SU-DHL-6 (cell line): ENCODE data around the gene LRRC4.

Experiments
- H2AFZ ChIP-seq: fragments of 200-600 bp; sonication (generic); 2 replicates; pipeline ENCODE4 v1.6.1; 2014; ENCODE audit warnings: low read depth, mild to moderate bottlenecking, moderate library complexity, mixed read lengths, antibody characterized with exemption, low read length; ENCODE audit not compliant: severe bottlenecking
- H3F3A ChIP-seq: fragments of 200-600 bp; shearing (Covaris generic); 2 replicates; pipeline ENCODE4 v1.6.0; 2016; ENCODE audit warnings: antibody characterized with exemption, mild to moderate bottlenecking; ENCODE audit not compliant: insufficient read depth
- H3K27ac ChIP-seq: fragments of 200-600 bp; sonication (generic); 2 replicates; pipeline ENCODE4 v1.5.1; 2016; ENCODE audit warnings: low read depth, mild to moderate bottlenecking, low read length, moderate library complexity, mixed read lengths
- H3K27me3 ChIP-seq: fragments of 200-600 bp; sonication (generic), shearing (Covaris generic); 2 replicates; pipeline ENCODE4 v1.6.0; 2014; ENCODE audit warnings: mild to moderate bottlenecking, low read length
- H3K36me3 ChIP-seq: fragments of 200-600 bp; sonication (generic); 2 replicates; pipeline ENCODE4 v1.6.1; 2014; ENCODE audit warnings: mild to moderate bottlenecking, low read length, mixed read lengths
- H3K4me2 ChIP-seq: fragments of 300-600, 200-600 bp; shearing (Covaris generic), sonication (generic); 2 replicates; pipeline ENCODE4 v1.6.0; 2014; ENCODE audit warnings: low read length, low read depth, mild to moderate bottlenecking; ENCODE audit not compliant: poor library complexity, severe bottlenecking
- H3K4me3 ChIP-seq: fragments of 200-600 bp; sonication (generic); 2 replicates; pipeline ENCODE4 v1.5.1; 2014; ENCODE audit warnings: antibody characterized with exemption, low read length, mild to moderate bottlenecking, mixed read lengths; ENCODE audit not compliant: insufficient read depth, poor library complexity, severe bottlenecking
- H3K79me2 ChIP-seq: fragments of 200-600 bp; sonication (generic); 2 replicates; pipeline ENCODE4 v1.6.1; 2014; ENCODE audit warnings: mild to moderate bottlenecking, low read length, moderate library complexity; ENCODE audit not compliant: insufficient read depth
- H3K9ac ChIP-seq: fragments of 200-600 bp; sonication (generic); 2 replicates; pipeline ENCODE4 v1.7.0; 2014; ENCODE audit warnings: mild to moderate bottlenecking, low read length
- H3K9me2 ChIP-seq: fragments of 200-600 bp; sonication (generic); replicated peaks from 2 replicates; pipeline ENCODE4 v1.6.1; 2014; ENCODE audit warnings: low read length; ENCODE audit not compliant: insufficient read depth
- H3K9me3 ChIP-seq: fragments of 200-600 bp; sonication (generic); 2 replicates; pipeline ENCODE4 v1.6.1; 2014; ENCODE audit warnings: low read length, mixed read lengths; ENCODE audit not compliant: insufficient read depth
- H4K20me1 ChIP-seq: fragments of 200-600 bp; sonication (generic); 2 replicates; pipeline ENCODE4 v1.6.1; 2014; ENCODE audit warnings: low read depth, mild to moderate bottlenecking, antibody characterized with exemption, low read length, moderate library complexity, mixed read lengths
- CTCF ChIP-seq: fragments of 200-600 bp; sonication (generic); IDR thresholded peaks from one replicate; pipeline ENCODE4 v1.5.1; 2017; ENCODE audit warnings: antibody characterized with exemption, mild to moderate bottlenecking, low read length, moderate library complexity; ENCODE audit not compliant: insufficient read depth, poor library complexity, severe bottlenecking
- EZH2phosphoT487 ChIP-seq: fragments of 200-600 bp; sonication (generic), shearing (Covaris generic); conservative IDR thresholded peaks from 2 replicates; pipeline ENCODE4 v1.6.1; 2018; ENCODE audit warnings: mild to moderate bottlenecking, antibody characterized with exemption, low read length, moderate library complexity, mixed read lengths

The LRRC4 gene

DNA sequence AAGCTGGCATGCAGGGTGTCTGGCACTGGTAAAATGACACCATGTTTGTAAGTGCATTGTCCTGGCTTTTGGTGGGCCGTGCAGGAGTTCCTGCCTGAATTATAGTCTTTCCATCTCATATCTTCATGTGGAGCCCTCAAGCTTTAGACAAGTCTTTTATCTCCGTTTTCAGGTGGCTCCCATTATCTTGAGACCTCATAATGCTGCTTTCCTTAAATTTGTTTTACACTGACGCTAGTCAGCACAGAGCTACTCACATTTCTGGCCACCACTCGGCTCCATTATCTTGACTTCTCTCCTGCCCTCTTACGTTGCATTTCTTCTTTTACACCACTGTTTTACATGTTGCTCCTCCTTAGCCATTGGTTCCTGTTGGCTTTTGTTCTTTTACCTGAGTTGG, 37.2 kb downstream of the LRRC4 start:
- no peak overlapping the region for H2AFZ ChIP-seq
- no peaks in the 10 kb centered on the region; the same call in 1 of the 2 replicates for H3K36me3 ChIP-seq
- no peaks in the 10 kb centered on the region for H3K9me3 ChIP-seq
- H3K9ac ChIP-seq = no peak overlapping the region
- H3K4me3 ChIP-seq = no peak overlapping the region
- no peaks in the 10 kb centered on the region for H3K27me3 ChIP-seq
- H3K79me2 ChIP-seq = no peaks in the 10 kb centered on the region
- H3F3A ChIP-seq = no peaks in the 10 kb centered on the region
- no peak for TF ChIP-seq EZH2phosphoT487
- no peak for TF ChIP-seq CTCF
- no peak overlapping the region for H3K4me2 ChIP-seq
- no peaks in the 10 kb centered on the region for H4K20me1 ChIP-seq
- no peak overlapping the region for H3K27ac ChIP-seq
- H3K9me2 ChIP-seq = no peaks in the 10 kb centered on the region

GRCh38 chr7:127993317-127993716, 37.9 kb downstream of the LRRC4 start:
- H3K36me3 ChIP-seq = no peaks in the 10 kb centered on the region; the same call in 1 of the 2 replicates
- no peaks in the 10 kb centered on the region for H3K27me3 ChIP-seq
- no peak overlapping the region for H3K9ac ChIP-seq
- no peak for TF ChIP-seq CTCF
- no peak for TF ChIP-seq EZH2phosphoT487
- H3K27ac ChIP-seq = no peak overlapping the region
- no peaks in the 10 kb centered on the region for H3K9me3 ChIP-seq
- no peaks in the 10 kb centered on the region for H4K20me1 ChIP-seq
- H3K79me2 ChIP-seq = no peaks in the 10 kb centered on the region
- H3K4me2 ChIP-seq = no peak overlapping the region
- H3K9me2 ChIP-seq = no peaks in the 10 kb centered on the region
- no peak overlapping the region for H2AFZ ChIP-seq
- no peaks in the 10 kb centered on the region for H3F3A ChIP-seq
- no peak overlapping the region for H3K4me3 ChIP-seq

DNA sequence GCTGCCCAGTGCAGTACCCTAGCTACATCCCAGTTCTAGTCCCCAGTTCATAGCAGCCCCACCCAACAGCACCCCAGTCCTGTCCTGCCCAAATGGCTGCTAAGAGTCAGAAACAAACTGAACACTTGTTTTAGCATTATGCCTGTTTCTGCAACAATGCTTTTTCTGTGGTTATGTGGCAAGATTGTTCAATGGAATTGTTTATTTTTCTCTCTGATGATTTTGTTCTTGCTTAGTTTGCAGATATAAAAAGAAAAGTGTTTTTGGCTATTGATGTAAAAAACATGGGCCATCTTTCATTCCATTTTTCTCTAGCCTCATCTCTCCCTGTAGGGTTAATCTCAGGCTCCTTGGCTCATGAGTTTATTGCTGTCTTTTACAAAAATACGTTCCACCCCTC, 42.5 kb downstream of the LRRC4 start:
- Histone ChIP-seq H3F3A (no peaks in the 10 kb centered on the region), H3K9me2 (no peaks in the 10 kb centered on the region), H3K4me3 (no peak overlapping the region), H2AFZ (no peak overlapping the region), H3K4me2 (no peak overlapping the region), H3K9ac (no peak overlapping the region), H3K79me2 (no peaks in the 10 kb centered on the region), H3K9me3 (no peaks in the 10 kb centered on the region), H4K20me1 (no peaks in the 10 kb centered on the region), H3K36me3 (no peaks in the 10 kb centered on the region; the same call in 1 of the 2 replicates), H3K27me3 (no peaks in the 10 kb centered on the region), H3K27ac (no peak overlapping the region)
- no peak for TF ChIP-seq CTCF
- no peak for TF ChIP-seq EZH2phosphoT487
